Measurements from ENCODE around the gene SLC13A4. TPM values are rescaled to one million over a fixed set of nuclear protein-coding genes. Genes with fewer than 3 reads are reported as not detected.

Gene SLC13A4
- total RNA-seq, 1 donor from 2014 or later: 0.27 TPM

DNA sequence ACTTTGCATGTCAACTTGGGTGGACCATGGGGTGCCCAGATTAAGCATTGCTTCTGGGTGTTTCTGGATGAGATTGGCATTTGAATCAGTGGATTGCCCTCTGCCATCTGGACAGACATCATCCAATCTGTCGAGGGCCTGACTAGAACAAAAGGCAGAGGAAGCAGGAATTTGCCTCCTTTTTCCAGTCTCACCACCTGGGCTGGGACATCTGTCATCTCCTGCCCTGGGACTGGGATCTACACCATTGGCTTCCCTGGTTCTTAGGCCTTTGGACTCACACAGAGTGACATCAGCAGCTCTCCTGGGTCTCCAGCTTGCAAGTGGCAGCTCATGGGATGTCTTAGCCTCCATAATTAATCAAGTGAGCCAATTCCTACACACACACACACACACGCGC lies 10.3 kb downstream of the SLC13A4 start:
- ATAC-seq (no peak), DNase-seq (no peak)
- H3K27ac ChIP-seq: no peak overlapping the region
- no peaks in the 10 kb centered on the region for H3K9me3 ChIP-seq
- H3K27me3 ChIP-seq (ENCODE audit: low read depth): no peaks in the 10 kb centered on the region
- intact Hi-C loops (cut with DNase I): no loop called here
- no peak overlapping the region for H3K4me3 ChIP-seq
- H3K4me1 ChIP-seq: no peaks in the 10 kb centered on the region
- TF ChIP-seq, protein P1, sequence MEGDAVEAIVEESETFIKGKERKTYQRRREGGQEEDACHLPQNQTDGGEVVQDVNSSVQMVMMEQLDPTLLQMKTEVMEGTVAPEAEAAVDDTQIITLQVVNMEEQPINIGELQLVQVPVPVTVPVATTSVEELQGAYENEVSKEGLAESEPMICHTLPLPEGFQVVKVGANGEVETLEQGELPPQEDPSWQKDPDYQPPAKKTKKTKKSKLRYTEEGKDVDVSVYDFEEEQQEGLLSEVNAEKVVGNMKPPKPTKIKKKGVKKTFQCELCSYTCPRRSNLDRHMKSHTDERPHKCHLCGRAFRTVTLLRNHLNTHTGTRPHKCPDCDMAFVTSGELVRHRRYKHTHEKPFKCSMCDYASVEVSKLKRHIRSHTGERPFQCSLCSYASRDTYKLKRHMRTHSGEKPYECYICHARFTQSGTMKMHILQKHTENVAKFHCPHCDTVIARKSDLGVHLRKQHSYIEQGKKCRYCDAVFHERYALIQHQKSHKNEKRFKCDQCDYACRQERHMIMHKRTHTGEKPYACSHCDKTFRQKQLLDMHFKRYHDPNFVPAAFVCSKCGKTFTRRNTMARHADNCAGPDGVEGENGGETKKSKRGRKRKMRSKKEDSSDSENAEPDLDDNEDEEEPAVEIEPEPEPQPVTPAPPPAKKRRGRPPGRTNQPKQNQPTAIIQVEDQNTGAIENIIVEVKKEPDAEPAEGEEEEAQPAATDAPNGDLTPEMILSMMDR (IDR thresholded peaks at IDR 0.05): no peak
- H3K36me3 ChIP-seq: no peaks in the 10 kb centered on the region

DNA sequence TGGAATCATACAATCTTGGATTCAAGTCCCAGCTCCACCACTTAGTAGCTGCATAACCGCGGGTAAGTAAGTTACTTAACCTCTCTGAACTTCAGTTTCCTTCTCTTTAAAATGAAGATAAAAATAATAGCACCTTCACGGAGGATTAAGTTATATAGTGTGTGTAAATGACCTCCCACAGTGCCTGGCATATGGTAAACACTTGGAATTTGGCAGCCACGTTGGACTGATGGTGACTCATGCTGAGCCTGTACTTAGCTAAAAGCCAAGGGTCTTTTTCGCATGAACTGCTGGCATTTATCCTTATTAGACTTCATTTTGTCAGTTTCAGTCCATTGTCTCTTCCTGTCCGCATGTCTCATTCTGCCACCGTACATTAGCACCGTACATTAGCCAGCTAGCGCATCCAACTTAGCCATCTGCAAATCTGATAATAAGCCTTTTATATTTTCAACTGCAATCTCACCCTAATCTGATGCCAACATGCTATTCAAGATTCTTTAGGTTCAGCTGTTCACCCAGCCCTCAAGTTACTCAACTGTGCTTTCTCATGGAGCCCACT lies 11.2 kb downstream of the SLC13A4 start:
- TF ChIP-seq, protein P1 (IDR thresholded peaks at IDR 0.05): no peak
- no peaks in the 10 kb centered on the region for H3K9me3 ChIP-seq
- intact Hi-C loops (cut with DNase I): no loop called here
- ATAC-seq (no peak), DNase-seq (no peak)
- H3K27ac ChIP-seq: no peak overlapping the region
- no peaks in the 10 kb centered on the region for H3K4me1 ChIP-seq
- no peaks in the 10 kb centered on the region for H3K36me3 ChIP-seq
- H3K4me3 ChIP-seq: no peak overlapping the region
- no peaks in the 10 kb centered on the region for H3K27me3 ChIP-seq (ENCODE audit: low read depth)

DNA sequence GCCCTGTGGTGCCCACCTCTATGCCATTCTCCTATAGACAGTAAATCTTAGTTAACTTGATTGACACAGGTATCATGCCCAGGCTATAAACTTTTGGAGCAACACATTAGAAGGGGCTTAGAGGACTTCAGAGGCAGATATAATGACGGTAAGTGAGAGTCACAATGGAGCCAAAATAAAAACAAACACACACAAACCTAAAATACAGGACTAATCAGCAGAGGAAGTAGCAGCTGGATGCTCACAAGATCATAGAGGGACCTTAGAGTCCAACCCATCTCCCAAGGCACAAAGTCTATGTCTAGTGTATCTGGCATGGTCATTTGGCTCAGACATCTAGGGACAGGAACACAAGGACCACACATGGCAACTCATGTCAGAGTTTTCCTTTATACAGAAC lies 12.3 kb downstream of the SLC13A4 start:
- Histone ChIP-seq H3K27ac (no peak overlapping the region), H3K27me3 (ENCODE audit: low read depth) (no peaks in the 10 kb centered on the region), H3K4me1 (no peaks in the 10 kb centered on the region), H3K9me3 (no peaks in the 10 kb centered on the region), H3K36me3 (no peaks in the 10 kb centered on the region), H3K4me3 (no peak overlapping the region)
- ATAC-seq: no peak
- DNase-seq: no peak
- intact Hi-C loops (cut with DNase I): no loop called here
- TF ChIP-seq, protein P1 (IDR thresholded peaks at IDR 0.05): no peak

DNA sequence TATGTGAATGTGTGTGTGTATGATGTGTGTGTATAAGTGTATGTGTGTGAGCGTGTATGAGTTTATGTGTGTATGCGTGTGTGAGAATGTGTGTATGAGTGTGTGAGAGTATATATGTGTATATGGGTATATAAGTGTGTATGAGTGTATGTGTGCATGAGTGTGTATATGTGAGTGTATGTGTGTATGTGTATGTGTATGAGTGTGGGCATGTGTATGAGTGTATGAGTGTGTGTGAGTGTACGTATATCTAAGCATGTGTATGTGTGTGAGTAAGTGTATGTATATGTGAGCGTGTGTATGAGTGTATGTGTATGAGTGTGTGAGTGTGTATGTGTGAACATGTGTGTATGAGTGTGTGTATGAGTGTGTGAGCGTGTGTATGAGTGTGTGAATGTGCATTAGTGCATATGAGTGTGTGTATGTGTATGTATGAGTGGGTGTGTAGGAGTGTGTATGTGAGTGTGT lies 12.9 kb downstream of the SLC13A4 start:
- Histone ChIP-seq H3K27me3 (ENCODE audit: low read depth) (no peaks in the 10 kb centered on the region), H3K4me3 (no peak overlapping the region), H3K4me1 (no peaks in the 10 kb centered on the region), H3K9me3 (no peaks in the 10 kb centered on the region), H3K36me3 (no peaks in the 10 kb centered on the region), H3K27ac (no peak overlapping the region)
- peak in 1 of 2 donors; percentile 21 for ATAC-seq
- TF ChIP-seq, protein P1 (IDR thresholded peaks at IDR 0.05): no peak
- intact Hi-C loops (cut with DNase I): no loop called here
- DNase-seq: no peak

DNA sequence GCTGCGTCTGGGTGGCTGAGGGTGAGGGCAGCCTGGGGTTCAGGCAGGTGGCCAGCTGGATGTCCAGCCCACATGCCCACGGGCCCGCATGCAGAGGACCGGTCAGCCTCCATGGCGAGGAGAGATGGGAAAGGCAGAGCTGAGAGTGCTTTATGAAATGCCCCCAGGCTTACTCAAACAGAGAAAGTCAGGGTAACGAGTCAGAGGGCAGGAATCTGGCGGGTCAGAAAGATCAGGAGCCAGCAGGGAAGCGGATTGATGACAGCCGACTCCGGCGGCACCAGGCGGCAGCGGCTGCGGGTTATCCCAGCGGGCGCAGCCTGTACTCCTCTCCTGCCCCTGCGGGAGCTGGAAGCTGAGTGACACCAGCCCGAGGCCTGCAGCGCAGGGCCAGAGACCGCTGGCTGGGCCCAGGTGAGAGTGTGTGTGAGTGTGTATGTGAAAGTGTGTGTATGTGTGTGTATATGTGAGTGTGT lies 13.4 kb downstream of the SLC13A4 start:
- H3K27ac ChIP-seq: no peak overlapping the region
- no peaks in the 10 kb centered on the region for H3K27me3 ChIP-seq (ENCODE audit: low read depth)
- no peak for DNase-seq
- TF ChIP-seq, protein P1 (IDR thresholded peaks at IDR 0.05): no peak
- H3K4me3 ChIP-seq: no peak overlapping the region
- no peak for ATAC-seq
- no peaks in the 10 kb centered on the region for H3K9me3 ChIP-seq
- H3K36me3 ChIP-seq: no peaks in the 10 kb centered on the region
- no peaks in the 10 kb centered on the region for H3K4me1 ChIP-seq
- intact Hi-C loops (cut with DNase I): no loop called here
